ENCODE data around the gene LILRB3.

DNA sequence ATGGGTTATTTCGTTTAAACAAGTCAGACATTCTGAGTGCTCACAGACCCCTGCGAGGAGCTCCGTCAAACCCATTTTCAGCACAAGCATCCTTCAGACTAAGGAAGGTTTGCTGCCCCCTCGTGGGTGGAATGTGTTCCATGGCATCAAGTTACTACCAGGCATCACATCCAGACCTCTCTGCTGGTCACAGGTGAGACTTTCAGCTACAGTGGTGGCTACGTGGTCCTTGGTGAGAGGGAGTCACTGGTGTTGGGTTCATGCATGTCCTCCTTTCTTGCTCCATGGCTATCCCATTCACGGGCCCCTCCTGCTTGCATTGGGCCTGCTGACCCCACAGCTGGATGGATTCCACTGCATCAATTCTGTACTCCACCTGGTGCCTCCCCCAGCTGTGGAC lies 43.3 kb upstream of the LILRB3 start:
- TF ChIP-seq, protein P1, sequence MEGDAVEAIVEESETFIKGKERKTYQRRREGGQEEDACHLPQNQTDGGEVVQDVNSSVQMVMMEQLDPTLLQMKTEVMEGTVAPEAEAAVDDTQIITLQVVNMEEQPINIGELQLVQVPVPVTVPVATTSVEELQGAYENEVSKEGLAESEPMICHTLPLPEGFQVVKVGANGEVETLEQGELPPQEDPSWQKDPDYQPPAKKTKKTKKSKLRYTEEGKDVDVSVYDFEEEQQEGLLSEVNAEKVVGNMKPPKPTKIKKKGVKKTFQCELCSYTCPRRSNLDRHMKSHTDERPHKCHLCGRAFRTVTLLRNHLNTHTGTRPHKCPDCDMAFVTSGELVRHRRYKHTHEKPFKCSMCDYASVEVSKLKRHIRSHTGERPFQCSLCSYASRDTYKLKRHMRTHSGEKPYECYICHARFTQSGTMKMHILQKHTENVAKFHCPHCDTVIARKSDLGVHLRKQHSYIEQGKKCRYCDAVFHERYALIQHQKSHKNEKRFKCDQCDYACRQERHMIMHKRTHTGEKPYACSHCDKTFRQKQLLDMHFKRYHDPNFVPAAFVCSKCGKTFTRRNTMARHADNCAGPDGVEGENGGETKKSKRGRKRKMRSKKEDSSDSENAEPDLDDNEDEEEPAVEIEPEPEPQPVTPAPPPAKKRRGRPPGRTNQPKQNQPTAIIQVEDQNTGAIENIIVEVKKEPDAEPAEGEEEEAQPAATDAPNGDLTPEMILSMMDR (IDR thresholded peaks at IDR 0.05), result peak in 2 of 3 donors; percentile 52 to 60
- no peak for TF ChIP-seq POLR2AphosphoS5 (IDR thresholded peaks at IDR 0.05)
